Kidney capillary endothelial cell (primary cell): ENCODE results near the gene RPS6KL1.

ENCODE experiments used
- DNase-seq: peaks from one replicate; pipeline ENCODE4 v3.0.0-alpha.2; 2018; ENCODE audit warnings: low spot score

RPS6KL1 gene

DNA sequence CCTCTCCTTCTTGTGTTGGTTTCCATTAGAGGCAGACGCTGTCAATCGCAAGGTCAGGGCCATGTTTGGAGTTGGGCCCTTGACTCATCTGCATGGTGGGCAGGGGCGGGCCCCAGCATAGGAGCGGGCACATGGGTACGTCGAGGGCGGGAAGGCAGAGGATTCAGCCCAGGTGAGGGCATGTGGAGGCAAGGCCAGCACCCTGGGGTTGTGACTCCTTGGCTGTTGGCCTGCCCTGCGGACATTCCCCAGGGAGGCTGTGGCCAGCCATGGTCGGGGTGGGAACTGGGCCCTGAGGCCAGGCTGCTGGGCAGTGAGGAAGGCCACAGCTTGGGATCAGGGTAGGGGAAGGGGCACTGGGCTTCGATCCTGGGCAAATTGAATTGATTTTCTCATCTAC is 10.3 kb downstream of the RPS6KL1 start:
- DNase-seq = no peak

DNA sequence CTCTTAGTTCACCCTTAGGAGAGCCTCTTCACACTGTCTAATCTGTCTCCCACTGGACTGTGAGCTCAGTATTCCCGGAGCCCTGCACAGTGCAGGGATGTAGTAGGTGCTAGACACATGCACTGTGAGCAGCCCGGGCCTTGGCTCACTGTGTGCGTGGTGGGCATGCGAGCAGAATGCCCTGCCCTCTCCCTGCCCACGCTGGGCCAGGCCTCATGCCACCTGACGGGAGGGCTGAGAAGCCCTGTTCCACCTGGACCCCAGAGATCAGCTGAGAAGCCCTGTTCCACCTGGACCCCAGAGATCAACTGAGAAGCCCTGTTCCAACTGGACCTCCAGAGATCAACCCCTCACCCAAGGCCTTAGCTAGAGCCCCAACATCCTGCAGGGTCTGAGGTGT is 10.9 kb downstream of the RPS6KL1 start:
- DNase-seq = no peak

DNA sequence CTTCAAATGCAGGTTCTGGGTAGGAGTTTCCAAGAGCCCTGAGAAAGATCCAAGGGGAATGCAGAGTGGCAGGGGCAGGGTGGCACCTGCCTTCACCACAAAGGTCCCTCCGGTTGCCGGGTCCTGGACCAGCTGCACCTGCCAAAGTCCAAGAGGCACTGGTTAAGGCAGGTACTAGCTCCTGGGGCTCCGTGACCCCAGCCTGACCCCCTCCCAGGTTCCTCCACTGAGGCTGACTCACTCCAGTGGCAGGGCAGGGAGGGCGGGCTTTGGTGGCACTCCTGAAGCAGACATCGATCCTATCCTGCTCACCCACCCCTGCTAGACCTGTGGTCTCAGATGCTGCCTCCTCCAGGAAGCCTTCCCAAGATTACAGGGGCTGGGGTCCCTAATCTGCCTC is 11.4 kb downstream of the RPS6KL1 start:
- no peak for DNase-seq

DNA sequence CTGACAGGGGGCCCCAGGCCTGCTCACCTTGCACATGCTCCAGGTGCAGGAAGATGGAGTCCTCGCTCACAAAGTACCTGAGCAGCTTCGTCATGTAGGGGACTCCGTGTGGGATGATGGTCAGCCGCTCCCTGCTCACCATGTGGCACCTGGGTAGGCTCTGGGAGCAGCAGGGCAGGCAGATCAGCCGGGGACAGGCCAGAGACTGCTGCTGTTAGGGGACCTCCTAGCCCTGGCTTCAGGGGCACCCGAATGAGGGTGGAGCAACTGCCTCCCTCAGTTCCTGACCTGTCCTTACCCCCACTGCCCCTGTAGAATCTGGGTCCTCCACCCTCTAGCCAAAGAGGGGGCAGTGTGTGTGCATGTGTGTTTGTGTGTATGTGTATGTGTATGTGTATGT is 11.8 kb downstream of the RPS6KL1 start:
- DNase-seq = no peak

DNA sequence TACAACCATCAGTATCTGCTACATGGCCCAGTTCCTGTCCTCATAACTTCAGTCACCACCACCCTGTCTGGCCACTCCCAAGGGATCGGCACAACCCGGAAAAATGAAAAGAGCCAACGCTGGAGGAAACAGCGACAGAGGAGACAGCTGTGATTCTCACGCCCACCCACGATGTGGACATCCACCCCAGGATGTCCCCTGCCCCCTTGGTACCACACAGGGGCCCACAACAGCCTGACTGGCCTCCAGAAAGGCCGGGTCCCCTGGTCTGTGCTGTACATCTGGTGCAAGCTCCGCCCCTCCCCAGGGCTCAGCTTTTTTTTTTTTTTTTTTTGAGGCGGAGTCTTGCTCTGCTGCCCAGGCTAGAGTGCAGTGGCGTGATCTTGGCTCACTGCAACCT is 12.5 kb downstream of the RPS6KL1 start:
- DNase-seq = no peak

DNA sequence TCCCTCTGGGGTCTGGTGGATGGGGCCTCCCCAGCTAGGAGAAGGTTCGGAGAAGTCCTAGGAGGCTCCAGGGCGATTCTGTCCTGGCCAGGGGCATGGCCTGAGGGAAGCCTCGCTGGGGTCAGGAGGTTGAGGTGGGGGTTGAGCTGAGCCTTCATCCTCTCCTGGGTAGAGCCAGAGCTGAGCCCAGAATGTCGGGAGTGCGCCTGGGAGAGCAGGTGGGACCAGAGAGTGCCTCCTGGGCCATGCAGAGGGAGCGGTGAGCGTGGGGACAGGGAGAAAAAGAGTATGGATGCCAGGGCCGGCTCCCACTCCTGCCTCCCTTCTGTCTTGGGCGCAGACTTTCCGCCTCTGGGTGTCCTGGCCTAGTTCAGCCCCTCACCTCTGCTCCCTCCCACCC is 13.1 kb downstream of the RPS6KL1 start:
- DNase-seq = no peak

DNA sequence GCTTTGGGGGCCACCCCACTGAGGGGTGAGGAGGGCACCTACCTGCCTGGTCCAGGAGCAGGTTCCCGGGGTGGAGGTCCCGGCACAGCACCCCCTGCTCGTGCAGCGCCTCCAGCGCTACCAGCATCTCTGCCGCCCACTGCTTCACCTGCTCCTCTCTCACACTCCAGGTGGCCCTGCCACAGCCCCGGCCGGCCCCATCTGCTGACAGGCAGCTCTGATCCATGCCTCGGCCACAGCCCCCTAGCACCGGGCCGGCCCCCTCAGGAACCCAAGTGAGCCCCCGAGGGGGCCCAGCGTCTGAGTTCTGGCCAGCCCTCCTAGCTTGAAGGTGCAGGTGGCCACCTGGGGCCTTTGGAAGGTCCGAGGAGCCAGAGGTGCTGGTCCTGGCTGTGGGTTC is 13.6 kb downstream of the RPS6KL1 start:
- no peak for DNase-seq

DNA sequence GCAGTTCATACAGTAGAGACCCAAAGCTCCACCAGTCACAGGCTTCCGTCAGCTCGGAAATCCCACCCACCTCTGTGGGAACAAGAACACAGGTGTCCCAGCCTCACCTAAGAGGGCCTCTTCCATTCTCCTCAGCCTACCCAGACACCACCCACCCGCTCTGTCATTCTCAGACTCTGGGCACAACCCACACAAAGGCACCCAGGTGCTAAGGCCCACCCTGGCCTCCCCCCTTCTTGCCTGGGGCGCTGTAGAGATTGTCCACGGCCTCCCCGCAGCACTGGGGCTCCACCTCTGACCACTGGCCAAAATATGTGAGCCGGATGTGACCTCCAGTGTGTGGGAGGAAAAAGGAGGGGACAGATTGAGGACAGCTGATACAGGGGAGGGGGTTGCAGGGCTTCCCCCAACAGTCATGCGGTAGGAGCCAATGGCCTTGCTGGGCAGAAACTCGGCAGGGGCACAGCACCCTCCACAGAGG is 14.2 kb downstream of the RPS6KL1 start:
- no peak for DNase-seq

DNA sequence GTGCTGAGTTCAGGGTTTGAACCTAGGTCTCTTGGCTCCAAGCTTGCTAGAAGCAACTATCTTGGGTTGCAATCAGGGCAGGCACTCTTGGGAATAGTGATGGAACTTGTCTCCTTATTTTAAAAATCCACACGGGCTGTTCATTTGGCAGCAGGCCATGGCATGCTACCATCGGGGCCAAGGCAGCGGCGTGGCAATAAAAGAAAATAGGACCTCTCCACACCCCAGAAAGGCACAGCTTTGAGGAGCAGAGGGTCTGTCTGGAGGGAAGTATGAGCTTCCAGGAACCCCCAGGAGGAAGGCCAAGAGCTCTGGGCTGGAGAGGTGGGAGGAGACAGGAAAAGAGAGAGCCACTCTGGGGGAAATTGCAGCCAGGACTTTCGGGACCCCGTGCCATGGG is 15.3 kb downstream of the RPS6KL1 start:
- no peak for DNase-seq

DNA sequence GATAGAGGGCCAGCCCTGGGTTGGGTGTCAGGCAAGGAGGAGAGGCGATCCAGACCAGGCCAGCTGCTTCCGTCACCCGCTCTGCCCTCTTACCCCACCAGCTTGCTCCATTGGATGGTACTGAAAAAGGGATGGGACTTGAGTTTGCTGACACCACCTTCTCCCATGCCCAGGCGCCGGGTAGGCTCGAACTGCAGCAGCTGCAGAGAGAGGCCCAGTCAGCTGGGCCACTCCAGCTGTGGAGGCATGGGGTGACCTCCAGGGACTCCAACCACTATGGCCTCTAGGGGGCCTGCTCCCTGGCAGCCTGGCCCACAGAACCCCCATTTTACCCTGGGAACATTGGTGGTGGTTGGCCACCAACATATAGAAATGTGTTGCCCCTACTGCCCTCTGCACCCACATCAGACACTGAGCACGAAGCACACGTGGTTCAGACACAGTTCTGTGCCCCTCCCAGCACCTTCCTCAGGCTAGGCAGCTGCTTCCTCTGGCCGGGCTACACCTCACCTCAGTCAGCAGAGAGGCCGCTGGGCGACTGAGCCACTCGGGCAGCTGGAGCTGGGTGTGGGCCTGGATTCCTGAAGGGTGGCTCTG is 16.0 kb downstream of the RPS6KL1 start:
- no peak for DNase-seq

DNA sequence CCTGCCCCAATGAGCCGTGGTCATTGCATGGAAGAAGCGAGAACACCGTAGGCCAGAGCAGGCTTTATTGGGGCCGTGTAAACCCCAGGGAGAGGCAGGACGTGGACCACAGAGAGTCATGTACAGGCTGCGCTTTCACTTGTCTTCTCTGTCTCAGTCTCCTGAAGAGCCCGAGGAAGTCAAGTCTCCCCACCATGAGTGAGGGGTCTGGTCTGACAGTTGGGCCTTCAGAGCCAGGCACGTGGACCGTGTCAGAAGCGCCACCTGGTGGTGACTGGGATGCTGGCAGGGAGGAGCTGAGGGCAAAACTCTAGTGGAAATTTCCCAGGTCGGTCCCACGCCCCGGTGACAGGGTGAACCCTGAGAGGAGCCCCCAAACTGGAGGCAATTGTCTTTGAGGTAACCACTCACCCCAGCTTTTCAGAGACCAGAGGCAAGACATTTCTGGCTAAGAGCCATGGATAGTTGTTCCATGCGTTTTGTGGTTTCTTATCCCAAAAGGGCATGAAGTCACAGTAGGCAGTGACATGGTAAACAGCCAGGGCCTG is 17.4 kb downstream of the RPS6KL1 start:
- DNase-seq = peak; percentile 49

DNA sequence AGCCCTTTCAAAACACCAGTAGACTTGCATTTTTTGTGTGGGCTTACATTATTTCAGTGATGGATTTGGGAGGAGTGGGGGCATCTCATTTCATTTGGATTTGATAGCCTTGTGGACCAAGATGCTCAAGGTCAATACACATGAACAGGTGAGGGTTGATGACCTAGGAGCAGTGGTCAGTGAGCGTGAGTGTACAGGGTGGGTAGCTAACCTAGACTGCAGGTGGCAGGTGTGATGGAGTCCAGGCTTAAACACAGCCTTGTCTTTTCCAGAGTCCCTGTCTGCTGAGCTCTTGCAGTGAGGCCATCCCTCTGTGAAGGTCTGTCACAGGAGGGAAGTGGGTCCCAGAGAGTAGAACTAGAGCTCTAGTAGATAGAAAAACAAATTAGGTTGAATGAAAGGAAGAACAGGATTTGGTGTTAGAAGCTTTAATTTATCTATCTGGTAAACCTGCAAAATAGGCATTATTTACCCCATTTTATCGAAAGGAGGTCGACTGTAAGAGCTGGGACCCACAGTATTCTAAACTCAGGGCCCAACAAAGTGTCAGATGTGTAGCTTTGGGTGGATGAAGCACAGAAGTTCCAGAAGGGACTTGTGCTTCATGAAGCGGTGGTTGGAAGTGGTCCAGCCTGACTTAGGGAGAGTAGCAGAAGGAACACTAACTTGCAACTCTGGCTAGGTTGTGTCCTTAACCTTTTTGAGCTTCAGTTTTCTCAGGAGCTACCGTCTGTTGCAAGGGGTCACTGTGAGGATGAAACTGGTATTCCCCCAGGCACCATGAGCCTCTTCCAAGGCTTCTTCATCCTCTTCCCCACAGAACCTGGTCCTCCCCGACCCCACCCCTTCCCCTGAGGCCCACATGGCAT is 18.2 kb downstream of the RPS6KL1 start:
- DNase-seq = no peak

DNA sequence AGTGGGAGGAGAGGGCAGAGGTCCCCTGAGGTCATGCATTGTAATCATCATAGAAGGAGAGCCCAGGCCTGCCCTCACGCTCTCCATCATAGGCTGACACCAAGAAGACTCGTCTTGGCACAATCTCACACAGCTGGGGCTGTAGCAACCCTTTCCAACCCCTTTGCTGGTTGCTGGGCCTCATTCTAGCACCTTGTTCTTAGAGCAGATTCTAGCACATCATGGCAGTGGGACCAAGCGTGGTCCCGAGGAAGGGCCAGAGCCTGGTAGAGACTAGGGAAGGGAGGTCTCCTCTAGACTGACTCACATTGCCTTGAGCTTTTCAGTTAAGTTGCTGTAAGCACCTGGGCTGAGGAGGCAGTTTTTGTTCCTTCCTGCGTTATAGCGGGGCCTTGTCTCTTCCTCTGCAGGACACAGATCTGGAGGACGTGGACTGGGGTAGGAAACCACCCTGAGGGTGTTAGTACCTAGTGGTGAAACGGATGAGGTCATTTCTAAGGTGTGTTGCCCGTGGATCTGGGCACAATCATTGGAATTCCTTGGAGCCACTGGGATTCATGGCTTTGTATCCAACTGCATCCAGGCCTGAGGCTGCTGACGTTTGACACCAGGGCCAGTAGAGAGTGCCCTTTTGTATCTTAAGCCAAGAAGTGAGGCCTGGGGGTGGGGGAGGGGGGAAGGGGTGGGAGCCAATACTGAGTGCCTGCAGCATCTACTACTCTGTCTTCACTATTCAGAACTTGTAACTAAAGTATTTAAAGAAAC is 19.9 kb downstream of the RPS6KL1 start:
- no peak for DNase-seq

DNA sequence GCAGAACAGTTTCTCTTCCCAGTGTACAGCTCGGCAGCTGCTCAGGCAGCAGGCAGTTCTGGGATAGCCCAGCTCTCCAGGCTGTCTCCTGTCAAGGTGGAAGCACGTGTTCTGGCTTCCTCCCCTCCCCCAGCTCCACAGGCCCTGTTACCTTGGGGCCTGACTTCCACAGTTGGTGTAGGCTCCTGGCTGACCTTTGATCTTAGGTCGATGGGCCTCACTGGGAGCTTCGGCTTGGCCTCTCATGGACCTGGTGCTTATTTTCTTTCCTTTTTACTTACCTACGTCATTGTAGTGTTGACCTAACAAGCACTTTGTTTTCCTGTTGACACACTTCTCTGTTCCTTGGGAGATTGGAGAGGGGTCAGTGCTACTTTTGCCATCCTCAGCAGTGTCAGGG is 24.4 kb downstream of the RPS6KL1 start:
- no peak for DNase-seq

DNA sequence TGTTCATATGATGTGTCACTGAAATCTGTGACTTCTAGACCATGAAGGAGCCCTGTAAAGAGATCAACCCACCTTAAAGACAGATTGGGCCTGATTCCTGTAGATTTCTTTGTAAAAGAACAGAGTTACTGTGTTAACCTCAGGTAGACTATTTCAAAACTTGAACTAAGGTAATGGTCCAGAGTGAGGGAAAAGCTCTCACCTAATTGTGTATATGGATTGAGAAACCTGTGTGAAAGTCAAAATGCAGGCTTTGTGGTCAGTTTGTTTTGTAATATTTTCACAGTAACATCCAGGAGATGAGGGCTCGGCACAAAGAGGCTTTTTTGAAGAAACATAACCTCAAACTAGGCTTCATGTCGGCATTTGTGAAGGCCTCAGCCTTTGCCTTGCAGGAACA is 25.0 kb downstream of the RPS6KL1 start:
- no peak for DNase-seq

DNA sequence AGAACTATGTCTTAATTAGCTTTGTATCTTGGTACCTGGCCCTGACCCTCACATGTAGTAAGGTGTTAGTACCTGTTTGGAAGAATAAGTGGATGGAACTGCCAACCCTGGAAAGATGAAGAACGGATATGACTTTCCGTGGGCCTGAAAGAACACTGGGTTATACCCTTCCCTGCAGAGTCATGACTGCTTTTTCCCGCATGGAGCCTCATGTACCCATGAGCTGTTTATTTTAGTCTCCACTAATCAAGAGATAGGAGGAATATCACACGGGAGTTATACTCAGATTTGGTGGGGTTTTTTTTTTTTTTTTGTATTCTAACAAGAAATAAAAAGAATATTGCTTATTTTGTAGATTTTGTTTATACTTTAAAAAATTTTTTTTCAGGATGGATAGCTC is 25.4 kb downstream of the RPS6KL1 start:
- DNase-seq = no peak

DNA sequence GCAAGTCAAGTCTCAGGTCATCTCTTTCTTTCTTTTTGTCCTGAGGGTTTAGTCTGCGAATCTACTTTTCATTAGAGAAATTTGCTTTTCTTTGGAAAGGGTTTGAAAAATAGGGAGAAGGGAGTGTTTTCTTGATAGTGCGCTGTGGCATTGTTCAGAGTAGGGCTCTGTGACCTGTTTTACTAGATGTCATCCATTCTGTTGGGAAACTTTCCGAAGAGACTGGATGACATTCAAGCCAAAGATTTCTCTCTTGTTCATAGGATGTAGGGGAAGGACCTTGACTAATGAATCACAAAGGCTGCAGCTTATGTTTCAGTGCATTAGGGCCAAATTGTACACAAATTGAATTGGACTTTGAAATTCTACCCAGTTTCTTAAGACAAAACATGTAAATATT is 26.7 kb downstream of the RPS6KL1 start:
- no peak for DNase-seq

DNA sequence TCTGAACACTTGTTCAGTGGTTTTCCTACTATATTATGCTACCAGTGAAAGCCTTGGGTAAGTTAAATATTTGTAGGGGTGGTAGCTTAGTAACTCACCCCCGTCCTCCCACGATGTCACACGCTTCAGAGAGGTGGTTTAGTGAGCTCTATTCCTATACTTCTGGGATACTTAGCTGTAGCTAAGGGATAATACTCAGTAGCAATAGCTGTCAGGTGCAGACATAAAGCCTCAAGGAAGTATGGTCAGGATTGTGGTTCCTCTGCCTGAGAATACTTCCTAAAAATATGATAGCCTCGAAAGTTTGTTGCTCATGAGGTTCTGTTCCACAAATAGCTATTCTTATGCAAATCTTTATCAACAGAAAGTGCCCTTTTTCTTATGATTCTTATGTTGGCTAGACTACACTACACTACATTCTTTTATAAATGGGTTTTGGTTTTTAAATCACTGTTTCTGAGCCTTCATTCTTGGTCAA is 29.4 kb downstream of the RPS6KL1 start:
- DNase-seq = no peak

DNA sequence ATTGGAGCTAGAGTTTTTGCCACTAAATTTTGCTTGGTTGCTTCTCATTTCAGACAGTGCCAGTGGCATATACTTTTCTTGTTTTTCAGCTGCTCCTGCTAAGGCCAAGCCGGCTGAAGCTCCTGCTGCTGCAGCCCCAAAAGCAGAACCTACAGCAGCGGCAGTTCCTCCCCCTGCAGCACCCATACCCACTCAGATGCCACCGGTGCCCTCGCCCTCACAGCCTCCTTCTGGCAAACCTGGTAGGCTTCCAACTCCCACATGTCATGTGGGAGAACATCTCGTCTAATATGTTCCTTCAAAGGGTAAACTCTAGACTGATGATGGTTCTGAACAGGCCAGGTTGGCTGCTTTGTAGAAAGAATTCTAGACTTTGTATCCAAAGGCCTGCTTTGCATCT is 30.3 kb downstream of the RPS6KL1 start:
- DNase-seq = no peak

DNA sequence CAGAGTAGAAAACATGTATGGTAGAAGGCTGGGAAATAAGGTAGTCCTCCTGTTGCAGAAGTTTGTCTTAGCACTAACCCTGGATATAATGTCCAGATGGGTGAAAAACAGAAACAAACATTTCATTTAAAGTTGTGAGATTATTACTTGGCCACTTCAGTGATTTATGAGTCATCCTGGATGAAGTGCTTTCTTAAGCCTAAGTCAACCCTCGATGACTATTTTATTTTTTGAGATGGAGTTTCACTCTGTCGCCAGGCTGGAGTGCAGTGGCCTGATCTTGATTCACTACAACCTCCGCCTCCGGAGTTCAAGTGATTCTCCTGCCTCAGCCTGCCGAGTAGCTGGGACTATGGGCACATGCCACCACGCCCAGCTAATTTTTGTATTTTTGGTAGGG is 31.2 kb downstream of the RPS6KL1 start:
- no peak for DNase-seq

DNA sequence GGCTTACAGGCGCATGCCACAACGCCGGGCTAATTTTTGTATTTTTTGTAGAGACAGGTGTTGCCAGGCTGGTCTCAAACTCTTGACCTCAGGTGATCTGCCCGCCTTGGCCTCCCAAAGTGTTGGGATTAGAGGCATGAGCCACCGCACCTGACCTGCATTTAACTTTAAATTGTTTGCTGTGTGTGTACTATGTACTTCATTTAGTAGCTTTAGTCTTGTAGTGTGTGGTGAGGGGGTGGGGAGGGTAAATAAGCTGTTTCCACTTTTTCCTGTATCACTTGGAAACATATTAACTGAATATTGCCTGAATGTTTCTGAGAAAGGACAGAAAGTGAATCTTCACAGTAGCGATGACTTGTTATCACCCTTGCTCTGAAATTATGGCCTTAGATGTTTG is 32.8 kb downstream of the RPS6KL1 start:
- no peak for DNase-seq
